HepG2 (cell line): Measurements from ENCODE around the gene CAP2. TPM values are rescaled to one million over a fixed set of nuclear protein-coding genes. Genes with fewer than 3 reads are reported as not detected.
A peak's percentile ranks its signal among the peaks of the same experiment; 100 is the strongest.

ENCODE experiments used
- ATAC-seq: fragments of 200-7000 bp; cut with Tn5 transposase; 3 replicates; pipeline ENCODE4 v1.9.1; 2020; ENCODE audit warnings: mild to moderate bottlenecking, moderate library complexity
- BruUV-seq: library from RNA; stranded (reverse); fragments of 400-500 nt; replicated peaks from 2 replicates; lab custom pipeline; 2021; lab: Mats Ljungman, UMichigan
- CTCF ChIA-PET: fragments of 300-600 bp; formaldehyde crosslinking; extraction: SDS; loops from one replicate; lab custom pipeline; 2021; ENCODE audit warnings: low total read pairs, inconsistent platforms, low intra/inter-chr PET ratio; lab: Yijun Ruan, JAX
- POLR2A ChIA-PET: fragments of 350-600 bp; sonication (Branson Sonifier 250); formaldehyde crosslinking; loops from one replicate; lab custom pipeline; 2020; ENCODE audit warnings: antibody characterized with exemption, inconsistent platforms; lab: Yijun Ruan, JAX
- DNase-seq: peaks from one replicate; pipeline ENCODE4 v3.0.0-alpha.2; 2015; ENCODE audit warnings: low spot score
- FAIRE-seq: peaks from 3 replicates; lab custom pipeline; 2011; peaks lifted over from hg19 to GRCh38; lab: Jason Lieb, UNC
- H2AFZ ChIP-seq: one replicate; pipeline ENCODE4 v1.6.1; 2011; ENCODE audit warnings: low read length, inconsistent platforms
- H3K27ac ChIP-seq: fragments of 300-600 bp; 3 replicates; pipeline ENCODE4 v1.8.0; 2011; ENCODE audit warnings: mixed run types, mild to moderate bottlenecking, mixed read lengths, low read length, inconsistent platforms; ENCODE audit not compliant: insufficient read depth; ENCODE audit errors: extremely low read length
- H3K27me3 ChIP-seq, 2 experiments: fragments of 200-600 bp in 1 of 2; 2 replicates in 1 of 2; 3 replicates in 1 of 2; pipeline versions ENCODE4 v1.6.0 to v1.8.0; 2011; ENCODE audit warnings: low read length in 2 of 2, mild to moderate bottlenecking in 2 of 2, moderate library complexity in 2 of 2, inconsistent platforms in 1 of 2; ENCODE audit not compliant: insufficient read depth in 2 of 2, control insufficient read depth in 1 of 2
- H3K36me3 ChIP-seq, 2 experiments: fragments of 200-600 bp in 1 of 2; replicated peaks in 1 of 2; 2 replicates in 1 of 2; 3 replicates in 1 of 2; pipeline versions ENCODE4 v1.5.1 to v1.8.0; 2011; ENCODE audit warnings: low read length in 2 of 2, inconsistent platforms in 1 of 2; ENCODE audit not compliant: insufficient read depth in 2 of 2, control insufficient read depth in 1 of 2
- H3K4me1 ChIP-seq: 2 replicates; pipeline ENCODE4 v1.5.1; 2012; ENCODE audit warnings: low read length, inconsistent platforms; ENCODE audit not compliant: insufficient read depth
- H3K4me2 ChIP-seq: 2 replicates; pipeline ENCODE4 v1.6.0; 2011; ENCODE audit warnings: low read depth, low read length, inconsistent platforms
- H3K4me3 ChIP-seq, 3 experiments: fragments of 200-600 bp in 1 of 3; sonication (generic), shearing (Covaris generic) in 1 of 3; replicated peaks in 1 of 3; 2 replicates each; pipeline ENCODE4 v1.5.1; 2011 to 2016; ENCODE audit warnings: low read length in 3 of 3, inconsistent platforms in 2 of 3, low read depth in 2 of 3, mild to moderate bottlenecking in 2 of 3, control low read depth in 1 of 3, mixed read lengths in 1 of 3; ENCODE audit not compliant: insufficient read depth in 1 of 3
- H3K79me2 ChIP-seq: one replicate; pipeline ENCODE4 v1.6.1; 2011; ENCODE audit warnings: low read length, inconsistent platforms; ENCODE audit not compliant: insufficient read depth
- H3K9ac ChIP-seq: 2 replicates; pipeline ENCODE4 v1.6.0; 2011; ENCODE audit warnings: mild to moderate bottlenecking, low read depth, low read length, inconsistent platforms; ENCODE audit not compliant: insufficient read depth
- H3K9me3 ChIP-seq: 2 replicates; pipeline ENCODE4 v1.5.1; 2012; ENCODE audit warnings: mild to moderate bottlenecking, low read length
- H4K20me1 ChIP-seq: 2 replicates; pipeline ENCODE4 v1.6.0; 2011; ENCODE audit warnings: inconsistent platforms, mild to moderate bottlenecking, low read length, moderate library complexity; ENCODE audit not compliant: insufficient read depth
- EED ChIP-seq: sonication (generic); formaldehyde crosslinking; IDR thresholded peaks from 2 replicates; pipeline ENCODE4 v1.5.0; 2020; ENCODE audit warnings: mild to moderate bottlenecking, missing genetic modification reagents
- GTF3A ChIP-seq: sonication (generic); formaldehyde crosslinking; conservative IDR thresholded peaks from 2 replicates; pipeline ENCODE4 v1.4.0; 2020; ENCODE audit warnings: mild to moderate bottlenecking, missing genetic modification reagents
- MAFF ChIP-seq: IDR thresholded peaks from 2 replicates; pipeline ENCODE4 v1.6.1; 2011; ENCODE audit warnings: low read depth, low read length, improper control_type of control experiment
- MAFK ChIP-seq, 2 experiments: IDR thresholded peaks in 1 of 2; conservative IDR thresholded peaks in 1 of 2; 2 replicates each; pipeline ENCODE4 v1.6.1; 2011; ENCODE audit warnings: improper control_type of control experiment in 2 of 2, low read length in 2 of 2
- NFE2L2 ChIP-seq: fragments of 150-350 bp; IDR thresholded peaks from 2 replicates; pipeline ENCODE4 v1.6.1; 2014; ENCODE audit warnings: low read length
- RFX1 ChIP-seq: fragments of 450-650 bp; IDR thresholded peaks from 2 replicates; pipeline ENCODE4 v1.6.1; 2017
- SAFB2 ChIP-seq: sonication (generic); formaldehyde crosslinking; IDR thresholded peaks from 2 replicates; pipeline ENCODE4 v1.5.1; 2020; ENCODE audit warnings: missing genetic modification reagents, low read depth, mild to moderate bottlenecking, borderline replicate concordance
- U2AF2 ChIP-seq: fragments of 200-400 bp; formaldehyde crosslinking; IDR thresholded peaks from 2 replicates; pipeline ENCODE4 v1.6.1; 2017; ENCODE audit warnings: low read depth, mild to moderate bottlenecking, low read length
- ZBTB38 ChIP-seq: sonication (generic); formaldehyde crosslinking; IDR thresholded peaks from 2 replicates; pipeline ENCODE4 v1.5.1; 2020; ENCODE audit warnings: mild to moderate bottlenecking, missing genetic modification reagents
- ZNF12 ChIP-seq: sonication (generic); formaldehyde crosslinking; IDR thresholded peaks from 2 replicates; pipeline ENCODE4 v1.5.0; 2020; ENCODE audit warnings: missing genetic modification reagents
- WGBS: methylation state at CpG from one replicate; pipeline ENCODE4 v1.1.6; 2017; ENCODE audit warnings: low lambda C conversion rate; 5-methylcytosine and 5-hydroxymethylcytosine counted together
- in situ Hi-C: cut with HindIII; loops from 2 replicates; pipeline ENCODE4 v1.10.0; 2017; ENCODE audit warnings: low pct_unique_long_range_greater_than_20kb; ENCODE audit not compliant: extremely low pct_ligation_motif_present
- intact Hi-C: fragments of 100-400 bp; cut with micrococcal nuclease; formaldehyde crosslinking; loops from one replicate; pipeline ENCODE4 v1.10.0; 2022; ENCODE audit not compliant: unreplicated experiment
- polyA plus RNA-seq, 8 experiments: library from polyadenylated mRNA; depleted of rRNA in 3 of 8; stranded (reverse) in 7 of 8; unstranded in 1 of 8; fragments of >200 nt; fragmentation: Illumina TruSeq in 4 of 8; extraction: Trizol in 4 of 8; gene quantifications; 2 replicates each; pipeline versions ENCODE4 v1.2.1 to v1.2.3, GENCODE V29; 2011 to 2016; ENCODE audit warnings: low read depth in 4 of 8, missing spikeins in 1 of 8, mixed read lengths in 1 of 8; ENCODE audit not compliant: insufficient read depth in 1 of 8
- total RNA-seq, 5 experiments: library from RNA; depleted of rRNA; stranded (reverse); fragments of >200 nt; fragmentation: Illumina TruSeq; extraction: Trizol; gene quantifications; 2 replicates each; pipeline ENCODE4 v1.2.3, GENCODE V29; 2016; ENCODE audit warnings: low read depth in 1 of 5

The CAP2 gene
- total and polyA plus RNA-seq, 2 of the 13 experiments (the other 11 are each of a cell fraction or from before 2014, with no cell fraction given) = 7.9 to 53.1 TPM

- Histone ChIP-seq H3K9ac (no peak overlapping the region), H4K20me1 (no peaks in the 10 kb centered on the region), H3K79me2 (no peaks in the 10 kb centered on the region), H3K4me3 (no peak overlapping the region), H3K36me3 (peaks cover 0 to 2% of the 10 kb centered on the region in 2 experiments; a peak in 2 of 5 replicates), H3K27ac (no peak overlapping the region), H3K4me2 (no peak overlapping the region), H2AFZ (no peak overlapping the region), H3K9me3 (no peaks in the 10 kb centered on the region), H3K4me1 (peaks cover 8% of the 10 kb centered on the region), H3K27me3 (no peaks in the 10 kb centered on the region)
- intact Hi-C loops = no loop called here
- TF ChIP-seq ZBTB38 (CRISPR knock-in tag) (0 out of 2 replicates have a peak, but pooled peaks have one; percentile 17), GTF3A (CRISPR knock-in tag) (no peak), U2AF2 (no peak), RFX1 (no peak), MAFF (no peak), ZNF12 (CRISPR knock-in tag) (no peak), SAFB2 (CRISPR knock-in tag) (no peak)
- no TSS peak for BruUV-seq
- ATAC-seq = no peak
- DNase-seq = no peak
- CTCF ChIA-PET = no interaction called here
- no peak for FAIRE-seq
- in situ Hi-C loops = no loop called here
- POLR2A ChIA-PET = no interaction called here
- 75% methylated on average over 6 of the region's 6 CpGs for WGBS
Measured at GRCh38 chr6:17492350-17492749, 99.0 kb downstream of the CAP2 start.

GRCh38 chr6:17493286-17493685 lies 99.9 kb downstream of the CAP2 start:
- Histone ChIP-seq H3K79me2 (no peaks in the 10 kb centered on the region), H3K4me1 (peaks cover 8% of the 10 kb centered on the region), H3K27ac (no peak overlapping the region), H2AFZ (no peak overlapping the region), H3K4me3 (no peak overlapping the region), H4K20me1 (no peaks in the 10 kb centered on the region), H3K27me3 (no peaks in the 10 kb centered on the region), H3K9ac (no peak overlapping the region), H3K9me3 (no peaks in the 10 kb centered on the region), H3K4me2 (no peak overlapping the region), H3K36me3 (peaks cover 0 to 2% of the 10 kb centered on the region in 2 experiments; a peak in 2 of 5 replicates)
- in situ Hi-C loops (no loop called here), intact Hi-C loops (no loop called here)
- no TSS peak for BruUV-seq
- WGBS = 98% methylated on average over 2 of the region's 2 CpGs
- ATAC-seq (no peak), FAIRE-seq (no peak), DNase-seq (no peak)
- POLR2A ChIA-PET = no interaction called here
- CTCF ChIA-PET = no interaction called here
- TF ChIP-seq EED (CRISPR knock-in tag) (no peak), NFE2L2 (peak; percentile 79), MAFK (conservative IDR thresholded peaks at IDR 0.05 in 1 of 2, IDR thresholded peaks at IDR 0.05 in 1 of 2; ENCODE audit: low read length in 2 of 2) (0 out of 4 replicates have a peak, but pooled peaks have one; percentile 2 to 12)
